ENCODE results near the gene AURKB. TPM values are rescaled to one million over a fixed set of nuclear protein-coding genes. Genes with fewer than 3 reads are reported as not detected.

Gene AURKB
- total RNA-seq, 1 donor from 2014 or later: 7.6 TPM

GRCh38 chr17:8158267-8159031 is 51.9 kb downstream of the AURKB start:
- Histone ChIP-seq H3K4me3 (ENCODE audit: insufficient read depth, low read depth, low read length) (no peak overlapping the region), H3K27ac (ENCODE audit: low read depth, low read length) (peak overlapping the region; percentile 52), H3K9me3 (ENCODE audit: insufficient read depth, low read depth, low read length) (no peaks in the 10 kb centered on the region), H3K4me2 (ENCODE audit: low read length) (peak overlapping the region; percentile 40), H3K9ac (ENCODE audit: low read length) (peak overlapping the region; percentile 17), H4K20me1 (ENCODE audit: insufficient read depth, low read length) (peaks cover 37% of the 10 kb centered on the region), H3K36me3 (ENCODE audit: insufficient read depth, low read length) (peaks cover 11% of the 10 kb centered on the region), H3K79me2 (ENCODE audit: insufficient read depth, low read length) (peaks cover 34% of the 10 kb centered on the region), H2AFZ (ENCODE audit: low read depth, low read length) (no peak overlapping the region), H3K4me1 (ENCODE audit: insufficient read depth, low read length) (peaks cover 52% of the 10 kb centered on the region), H3K27me3 (ENCODE audit: insufficient read depth, low read length) (no peaks in the 10 kb centered on the region)
- Mint-ChIP-seq H3K4me3 (ENCODE audit: unreplicated experiment) (peak overlapping the region; percentile 68), H3K36me3 (ENCODE audit: low read depth, unreplicated experiment) (peaks cover 2% of the 10 kb centered on the region), H3K27me3 (ENCODE audit: low read depth, unreplicated experiment) (no peaks in the 10 kb centered on the region), H3K4me1 (ENCODE audit: low read depth, unreplicated experiment) (peaks cover 26% of the 10 kb centered on the region), H3K9me3 (ENCODE audit: unreplicated experiment) (no peaks in the 10 kb centered on the region), H3K27ac (ENCODE audit: unreplicated experiment) (peak overlapping the region; percentile 36)
- FAIRE-seq (no peak), DNase-seq (ENCODE audit: low read depth) (peak; percentile 48)
- TF ChIP-seq, protein P1, sequence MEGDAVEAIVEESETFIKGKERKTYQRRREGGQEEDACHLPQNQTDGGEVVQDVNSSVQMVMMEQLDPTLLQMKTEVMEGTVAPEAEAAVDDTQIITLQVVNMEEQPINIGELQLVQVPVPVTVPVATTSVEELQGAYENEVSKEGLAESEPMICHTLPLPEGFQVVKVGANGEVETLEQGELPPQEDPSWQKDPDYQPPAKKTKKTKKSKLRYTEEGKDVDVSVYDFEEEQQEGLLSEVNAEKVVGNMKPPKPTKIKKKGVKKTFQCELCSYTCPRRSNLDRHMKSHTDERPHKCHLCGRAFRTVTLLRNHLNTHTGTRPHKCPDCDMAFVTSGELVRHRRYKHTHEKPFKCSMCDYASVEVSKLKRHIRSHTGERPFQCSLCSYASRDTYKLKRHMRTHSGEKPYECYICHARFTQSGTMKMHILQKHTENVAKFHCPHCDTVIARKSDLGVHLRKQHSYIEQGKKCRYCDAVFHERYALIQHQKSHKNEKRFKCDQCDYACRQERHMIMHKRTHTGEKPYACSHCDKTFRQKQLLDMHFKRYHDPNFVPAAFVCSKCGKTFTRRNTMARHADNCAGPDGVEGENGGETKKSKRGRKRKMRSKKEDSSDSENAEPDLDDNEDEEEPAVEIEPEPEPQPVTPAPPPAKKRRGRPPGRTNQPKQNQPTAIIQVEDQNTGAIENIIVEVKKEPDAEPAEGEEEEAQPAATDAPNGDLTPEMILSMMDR (IDR thresholded peaks at IDR 0.05; ENCODE audit: insufficient read depth, low read depth, low read length): peak; percentile 86
- no peak for TF ChIP-seq EZH2 (IDR thresholded peaks at IDR 0.05; ENCODE audit: insufficient read depth, low read length)

DNA sequence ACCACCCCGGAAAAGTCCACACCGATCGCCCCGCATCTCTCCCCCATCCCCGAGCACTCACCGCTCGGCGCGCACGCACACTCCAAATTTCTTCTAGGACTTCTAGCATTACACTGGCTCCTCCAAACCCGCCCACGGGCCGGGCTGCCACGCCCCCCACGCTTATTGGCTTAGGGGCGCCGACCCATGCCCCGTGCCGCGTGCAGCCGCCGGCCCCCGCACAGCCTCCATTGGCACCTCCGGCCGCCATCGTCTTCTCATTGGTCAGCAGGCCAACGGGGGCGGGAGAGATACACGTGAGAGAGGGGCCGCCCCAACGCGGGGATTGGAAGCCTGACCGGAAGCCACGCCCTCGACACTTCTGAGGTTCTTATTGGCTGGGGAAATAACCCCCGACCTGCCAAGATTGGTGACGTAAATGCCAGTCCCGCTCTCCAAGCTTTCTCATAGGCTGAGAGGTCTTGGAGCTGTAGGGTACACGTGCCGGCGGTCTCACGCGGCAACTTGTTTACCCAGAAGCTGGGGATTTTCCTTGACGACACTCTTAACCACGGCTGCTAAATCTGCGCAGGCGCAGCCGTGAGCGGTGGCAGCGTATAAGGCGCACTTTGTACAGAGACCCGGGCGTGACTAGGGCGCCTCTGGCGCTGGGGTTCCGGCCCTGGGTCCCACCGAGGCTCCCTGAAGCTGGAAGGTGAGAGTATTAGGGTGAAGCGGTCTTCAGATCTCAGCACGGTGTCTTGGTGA is 54.0 kb downstream of the AURKB start:
- peaks cover 26% of the 10 kb centered on the region for H3K4me1 Mint-ChIP-seq (ENCODE audit: low read depth, unreplicated experiment)
- FAIRE-seq (peak; percentile 55), DNase-seq (ENCODE audit: low read depth) (peak; percentile 100)
- H3K27me3 ChIP-seq (ENCODE audit: insufficient read depth, low read length): no peaks in the 10 kb centered on the region
- peaks cover 21% of the 10 kb centered on the region for H3K79me2 ChIP-seq (ENCODE audit: insufficient read depth, low read length)
- H3K9me3 ChIP-seq (ENCODE audit: insufficient read depth, low read depth, low read length): no peaks in the 10 kb centered on the region
- peak overlapping the region; percentile 65 for H3K4me3 ChIP-seq (ENCODE audit: insufficient read depth, low read depth, low read length)
- no peak overlapping the region for H3K4me3 Mint-ChIP-seq (ENCODE audit: unreplicated experiment)
- peak overlapping the region; percentile 96 for H3K4me2 ChIP-seq (ENCODE audit: low read length)
- peak overlapping the region; percentile 93 for H3K27ac ChIP-seq (ENCODE audit: low read depth, low read length)
- H3K4me1 ChIP-seq (ENCODE audit: insufficient read depth, low read length): peaks cover 59% of the 10 kb centered on the region
- H3K27ac Mint-ChIP-seq (ENCODE audit: unreplicated experiment): no peak overlapping the region
- H3K27me3 Mint-ChIP-seq (ENCODE audit: low read depth, unreplicated experiment): no peaks in the 10 kb centered on the region
- H3K9ac ChIP-seq (ENCODE audit: low read length): peak overlapping the region; percentile 91
- no peak for TF ChIP-seq EZH2 (IDR thresholded peaks at IDR 0.05; ENCODE audit: insufficient read depth, low read length)
- TF ChIP-seq, protein P1 (IDR thresholded peaks at IDR 0.05; ENCODE audit: insufficient read depth, low read depth, low read length): no peak
- no peaks in the 10 kb centered on the region for H3K9me3 Mint-ChIP-seq (ENCODE audit: unreplicated experiment)
- peaks cover 2% of the 10 kb centered on the region for H3K36me3 Mint-ChIP-seq (ENCODE audit: low read depth, unreplicated experiment)
- H2AFZ ChIP-seq (ENCODE audit: low read depth, low read length): no peak overlapping the region
- H4K20me1 ChIP-seq (ENCODE audit: insufficient read depth, low read length): peaks cover 35% of the 10 kb centered on the region
- H3K36me3 ChIP-seq (ENCODE audit: insufficient read depth, low read length): peaks cover 11% of the 10 kb centered on the region
